Medulla oblongata (tissue), 1 donor: ENCODE data around the gene RFX4.
"Not testable (repeated sequence)": the region's sequence is repeated elsewhere in the genome, so short reads cannot be mapped to it uniquely, and the experiment has no call there.

Source experiments
- DNase-seq: peaks from one replicate; pipeline ENCODE4 v3.0.0-alpha.2; 2015; ENCODE audit errors: extremely low spot score

Gene RFX4

DNA sequence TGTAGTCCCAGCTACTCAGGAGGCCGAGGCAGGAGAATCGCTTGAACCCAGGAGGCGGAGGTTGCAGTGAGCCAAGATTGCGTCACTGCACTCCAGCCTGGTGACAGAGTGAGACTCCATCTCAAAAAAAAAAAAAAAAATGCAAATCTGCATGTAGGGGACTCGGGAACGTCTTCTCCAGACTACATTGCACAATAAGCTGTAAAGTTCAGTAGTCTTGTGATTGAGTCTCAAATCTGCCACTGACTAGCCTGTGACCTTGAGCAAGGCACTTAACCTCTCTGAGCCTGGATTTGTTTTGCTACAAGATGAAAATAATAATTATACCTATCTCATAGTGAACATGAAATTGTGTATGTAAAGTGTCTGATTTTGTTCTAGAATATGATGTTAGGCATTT lies 109.2 kb downstream of the RFX4 start:
- not testable (repeated sequence) for DNase-seq

DNA sequence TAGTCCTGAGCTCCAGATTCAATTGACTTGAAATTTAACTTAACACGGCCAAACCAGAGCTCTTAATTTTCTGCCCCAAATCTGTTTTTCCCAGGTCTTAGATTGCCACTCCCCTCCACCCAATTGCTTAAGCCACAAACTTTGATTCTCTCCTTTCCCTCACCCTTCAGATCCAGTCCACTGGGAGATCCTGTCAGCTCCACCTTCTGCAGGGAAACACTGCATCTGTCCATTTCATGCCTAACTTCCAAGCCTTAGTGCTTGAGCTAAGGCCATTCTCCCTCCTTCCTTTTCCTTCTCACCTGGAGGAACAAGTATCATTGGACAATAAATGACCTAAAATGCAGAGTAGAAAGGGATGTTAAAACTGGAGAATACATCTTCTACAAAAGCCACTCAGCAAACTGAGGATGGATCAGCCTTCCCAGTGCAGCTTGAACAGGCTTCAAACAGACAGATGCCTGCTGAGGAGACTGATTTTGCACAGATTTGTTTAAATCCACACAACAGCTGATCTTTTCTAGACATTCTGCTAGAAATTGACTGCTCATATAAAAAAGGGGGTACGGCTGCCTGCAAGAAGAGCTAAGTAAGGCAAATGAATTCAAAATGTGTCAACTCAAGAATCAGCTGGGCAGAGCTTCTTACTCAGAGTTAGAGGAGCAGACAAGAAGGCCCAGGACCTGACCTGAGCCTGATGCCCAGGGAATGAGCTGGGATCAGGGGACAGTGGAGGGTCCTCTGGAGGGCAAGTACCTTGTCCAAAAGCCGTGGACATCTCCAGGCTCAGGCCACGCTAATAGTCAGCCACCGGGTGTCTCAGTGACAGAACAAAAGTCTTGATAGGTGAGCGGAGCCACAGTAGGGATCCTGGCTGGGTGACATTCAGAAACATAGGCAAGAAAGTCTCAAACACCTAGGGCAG lies 110.4 kb downstream of the RFX4 start:
- no peak for DNase-seq

DNA sequence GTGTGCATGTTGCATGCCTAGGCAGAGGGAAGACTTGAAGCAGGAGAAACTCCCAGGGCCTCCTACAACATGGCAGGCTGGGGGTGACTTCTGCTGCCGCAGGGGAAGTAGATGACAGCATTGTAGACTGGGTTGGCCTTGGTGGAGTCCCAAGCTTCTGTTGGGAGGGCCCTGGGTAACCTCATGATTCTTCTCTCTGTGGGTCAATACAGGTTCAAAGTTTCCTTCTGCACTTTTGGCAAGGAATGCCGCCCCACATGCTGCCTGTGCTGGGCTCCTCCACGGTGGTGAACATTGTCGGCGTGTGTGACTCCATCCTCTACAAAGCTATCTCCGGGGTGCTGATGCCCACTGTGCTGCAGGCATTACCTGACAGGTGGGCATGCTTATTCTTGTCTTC lies 113.3 kb downstream of the RFX4 start:
- DNase-seq: no peak

DNA sequence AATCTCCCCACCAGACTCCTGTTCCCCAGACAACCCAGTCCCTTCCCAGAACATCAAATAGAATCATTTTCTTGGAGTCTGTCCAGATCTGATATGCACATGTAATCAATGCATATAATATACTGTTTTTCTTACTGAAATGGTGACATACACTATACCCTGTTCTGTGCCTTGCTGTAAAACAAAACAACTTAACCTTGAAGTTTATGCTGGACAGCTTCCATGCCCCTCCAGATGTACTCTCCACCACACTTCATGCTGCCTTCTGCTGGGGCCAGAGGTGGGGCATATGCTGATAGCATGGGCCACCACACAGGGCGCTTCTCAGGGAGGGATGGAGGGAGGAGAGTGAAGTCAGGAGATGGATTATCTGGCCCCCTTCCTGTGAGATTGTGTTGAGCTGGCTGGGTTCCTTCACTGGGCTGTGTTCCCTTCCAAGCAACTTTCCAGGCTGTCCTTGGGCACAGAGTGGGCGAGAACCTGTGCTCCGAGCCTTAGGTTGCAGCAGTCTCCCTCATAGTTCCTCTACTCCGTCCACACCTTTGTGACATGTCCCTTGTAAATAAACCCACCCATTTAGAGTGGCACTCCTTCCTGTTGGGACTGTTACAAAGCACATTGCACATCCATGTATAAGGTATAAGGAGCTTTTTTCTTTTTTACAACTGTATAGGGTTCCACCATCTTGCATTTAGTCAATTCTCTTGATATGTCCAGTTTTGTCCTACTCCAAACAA lies 114.0 kb downstream of the RFX4 start:
- DNase-seq: peak; percentile 53

DNA sequence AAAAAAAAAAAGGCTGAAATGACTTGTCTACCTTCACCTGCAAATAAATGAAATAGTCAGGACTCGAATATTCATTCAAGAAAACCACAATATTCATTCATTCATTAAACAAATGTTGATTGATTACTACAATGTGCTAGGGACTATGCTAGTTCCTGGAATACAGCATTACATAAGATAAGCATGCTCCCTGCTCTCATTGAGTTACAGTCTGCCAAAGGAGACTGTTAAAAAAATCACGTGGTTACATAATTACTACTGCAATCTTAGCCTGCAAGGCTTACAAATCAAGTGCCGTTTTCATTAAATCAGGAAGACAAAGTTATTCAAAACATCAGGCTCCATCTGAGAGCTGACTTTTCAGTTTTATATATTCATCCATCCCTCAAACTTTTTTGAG lies 121.3 kb downstream of the RFX4 start:
- no peak for DNase-seq

DNA sequence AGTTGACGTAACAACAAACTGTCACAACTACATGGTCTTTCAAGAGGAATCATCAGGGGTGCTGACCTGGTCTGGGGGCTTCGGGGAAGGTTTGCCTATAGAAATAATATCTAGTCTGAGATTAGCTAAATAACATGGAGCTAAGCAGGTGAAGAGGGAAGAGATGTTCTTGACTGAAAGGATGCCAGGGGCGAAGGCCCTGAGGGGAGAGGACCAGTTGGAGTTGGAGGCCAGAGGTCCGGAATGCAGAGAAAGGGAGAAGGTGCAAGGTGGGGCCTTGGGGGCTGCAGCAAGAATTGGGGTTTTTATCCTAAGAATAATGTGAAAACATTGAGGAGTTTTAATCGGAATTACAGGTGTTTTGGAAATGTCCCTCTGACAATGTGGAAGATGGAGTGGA lies 123.2 kb downstream of the RFX4 start:
- DNase-seq: no peak

DNA sequence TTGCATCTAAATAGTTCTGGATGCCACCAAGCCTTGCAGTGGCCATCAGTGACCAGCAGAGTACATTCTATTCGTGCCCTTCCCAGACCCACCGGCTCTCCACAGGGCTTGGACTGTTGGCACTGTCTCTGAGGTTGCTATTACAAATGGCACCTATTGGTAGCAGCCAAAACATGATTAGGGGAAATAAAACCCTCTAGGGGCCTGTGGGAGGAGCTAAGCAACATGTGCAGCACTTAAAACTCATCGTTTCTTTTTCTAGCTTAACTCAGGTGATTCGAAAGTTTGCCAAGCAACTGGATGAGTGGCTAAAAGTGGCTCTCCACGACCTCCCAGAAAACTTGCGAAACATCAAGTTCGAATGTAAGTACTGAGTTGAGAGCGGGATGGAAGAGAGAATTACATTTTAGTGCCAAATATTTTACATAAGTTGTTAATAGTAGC lies 126.3 kb downstream of the RFX4 start:
- DNase-seq: no peak

DNA sequence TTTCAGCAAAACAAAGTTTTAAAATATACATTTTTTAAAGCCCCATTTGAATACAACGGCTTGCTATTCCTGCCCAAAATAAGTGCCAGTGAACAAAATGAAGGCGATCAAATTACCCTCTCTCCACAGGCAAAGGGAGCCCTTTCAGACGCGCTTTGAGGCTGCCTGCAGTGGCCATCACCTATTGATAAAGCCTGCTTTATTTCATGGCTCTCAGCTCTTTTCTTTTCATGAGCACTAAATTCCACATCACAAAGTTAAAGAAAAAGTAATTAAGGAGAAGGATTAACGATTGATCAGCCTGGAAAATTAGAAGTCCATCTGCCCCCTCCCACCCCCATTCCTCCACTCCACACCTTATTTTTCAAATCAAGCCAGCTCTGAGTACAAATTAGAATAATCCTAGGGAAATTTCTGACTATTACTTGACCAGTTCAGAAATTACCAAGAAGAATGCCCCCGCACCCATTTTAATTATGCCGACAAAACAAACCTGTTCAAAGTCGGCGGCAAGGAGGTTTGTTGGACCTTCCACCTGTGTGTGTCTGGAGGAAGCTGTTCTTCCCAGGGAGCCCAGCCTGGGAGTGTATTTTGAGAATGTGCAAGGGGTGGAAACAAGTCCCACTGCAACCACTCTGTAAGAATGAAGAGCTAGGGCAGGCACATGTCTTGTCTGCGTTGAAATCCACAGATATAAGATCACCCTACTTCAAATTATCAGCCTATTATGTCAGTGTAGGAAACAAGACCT lies 127.5 kb downstream of the RFX4 start:
- no peak for DNase-seq

DNA sequence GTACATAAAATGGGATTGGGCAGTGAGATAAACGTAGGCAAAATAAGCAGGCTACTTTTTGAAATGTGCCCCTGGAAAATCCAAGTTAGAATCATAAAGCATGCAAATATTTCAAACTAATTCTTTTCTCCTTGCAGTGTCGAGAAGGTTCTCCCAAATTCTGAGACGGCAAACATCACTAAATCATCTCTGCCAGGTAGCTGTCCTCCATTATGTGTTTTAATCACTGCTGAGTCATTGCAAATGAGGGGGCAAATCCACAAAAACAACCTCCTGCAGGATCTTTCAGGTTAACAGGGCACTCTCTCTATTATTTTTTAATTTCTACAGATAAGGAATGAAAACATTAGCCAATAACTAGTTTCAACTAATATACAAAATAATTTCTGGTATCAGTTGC lies 128.5 kb downstream of the RFX4 start:
- DNase-seq: no peak

DNA sequence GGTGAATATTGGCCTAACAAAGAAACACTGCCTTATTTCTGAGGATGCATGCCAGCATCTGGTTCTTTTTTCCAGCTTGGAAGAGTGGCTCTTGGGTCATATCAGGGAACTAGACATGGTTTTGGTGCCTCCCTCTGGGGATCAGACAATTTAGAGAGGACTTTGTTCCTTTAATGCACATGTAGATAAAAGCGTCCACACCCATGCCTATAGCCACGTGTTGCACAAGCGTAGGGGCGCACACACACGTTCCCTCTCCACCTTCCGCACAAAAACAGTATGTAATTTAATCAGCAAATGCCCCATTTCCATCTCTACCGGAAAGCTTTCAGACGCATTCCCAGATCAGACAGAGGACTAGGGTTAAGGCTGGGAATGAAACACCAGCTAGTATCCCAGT lies 130.0 kb downstream of the RFX4 start:
- DNase-seq: no peak

DNA sequence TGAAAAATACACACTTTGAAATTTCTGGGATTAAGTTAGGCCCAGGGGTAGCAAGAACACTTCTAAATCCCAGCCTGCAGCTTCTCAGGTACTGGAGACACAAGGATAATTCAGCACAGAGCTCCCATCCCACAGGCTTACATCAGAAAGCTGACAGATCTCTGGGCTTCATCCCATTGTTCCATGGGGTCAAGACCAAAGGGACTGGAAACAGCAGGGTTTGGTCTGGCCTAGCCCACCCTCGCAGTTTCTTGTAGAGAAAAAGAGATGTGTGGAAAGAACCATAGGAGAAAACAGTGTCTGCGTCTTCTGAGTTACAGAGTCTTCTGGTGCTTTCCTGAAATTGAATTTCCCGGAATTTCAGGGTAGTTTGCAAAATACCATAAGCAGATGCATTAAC lies 132.1 kb downstream of the RFX4 start:
- no peak for DNase-seq

DNA sequence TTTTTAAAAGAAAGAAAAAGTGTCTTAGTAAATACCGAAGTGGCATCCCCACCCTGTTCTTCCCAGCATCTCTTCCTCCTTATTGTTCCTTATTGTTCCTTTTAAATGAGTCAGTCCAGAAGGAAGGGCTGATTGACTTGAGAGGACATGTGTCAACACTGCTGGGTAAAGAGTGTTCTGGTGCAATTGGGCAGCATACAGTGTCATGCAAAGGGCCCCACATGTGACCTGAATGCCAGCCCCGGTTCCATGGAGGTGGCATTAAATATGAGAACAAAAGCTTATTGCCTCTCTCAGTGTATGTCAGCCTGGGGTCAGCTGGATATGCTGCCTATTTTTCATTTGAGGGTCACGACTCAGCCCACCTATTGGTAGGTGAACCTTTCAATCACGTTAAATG lies 132.8 kb downstream of the RFX4 start:
- DNase-seq: no peak

DNA sequence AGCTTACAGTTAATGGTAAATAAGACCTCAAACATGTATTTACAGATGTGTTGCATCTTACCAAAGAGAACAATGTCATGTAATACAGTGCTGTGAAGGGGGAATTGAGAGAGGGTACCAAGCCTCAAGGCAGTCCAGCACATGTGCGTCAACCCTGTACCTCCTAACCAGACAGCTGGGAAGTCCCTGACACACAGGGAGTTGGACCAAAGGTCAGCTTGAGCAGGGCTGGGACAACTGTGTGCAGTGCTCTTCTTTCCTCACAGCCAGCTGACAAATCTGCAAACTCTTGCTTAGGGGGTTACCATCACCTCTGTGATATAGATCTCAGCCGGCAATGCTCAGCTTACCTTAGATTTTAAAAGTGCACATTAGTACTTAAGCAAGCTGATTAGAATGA lies 134.9 kb downstream of the RFX4 start:
- DNase-seq: no peak

DNA sequence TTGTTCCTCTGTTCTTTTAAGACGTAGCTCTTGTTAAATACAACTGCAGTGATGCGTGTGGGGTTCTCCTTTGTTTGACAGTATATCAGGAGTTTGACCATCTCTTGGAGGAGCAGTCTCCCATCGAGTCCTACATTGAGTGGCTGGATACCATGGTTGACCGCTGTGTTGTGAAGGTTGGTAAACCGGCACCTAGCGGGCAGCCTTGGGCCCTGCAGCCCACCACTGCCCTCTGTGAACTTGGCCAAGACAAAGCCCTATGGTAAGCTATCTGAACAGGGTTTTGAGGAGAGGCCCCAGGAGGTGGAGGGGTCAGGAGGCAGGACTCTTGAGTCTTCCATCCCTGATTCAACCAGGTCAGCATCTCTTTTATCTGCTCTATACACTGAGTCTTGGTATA lies 137.1 kb downstream of the RFX4 start:
- no peak for DNase-seq

DNA sequence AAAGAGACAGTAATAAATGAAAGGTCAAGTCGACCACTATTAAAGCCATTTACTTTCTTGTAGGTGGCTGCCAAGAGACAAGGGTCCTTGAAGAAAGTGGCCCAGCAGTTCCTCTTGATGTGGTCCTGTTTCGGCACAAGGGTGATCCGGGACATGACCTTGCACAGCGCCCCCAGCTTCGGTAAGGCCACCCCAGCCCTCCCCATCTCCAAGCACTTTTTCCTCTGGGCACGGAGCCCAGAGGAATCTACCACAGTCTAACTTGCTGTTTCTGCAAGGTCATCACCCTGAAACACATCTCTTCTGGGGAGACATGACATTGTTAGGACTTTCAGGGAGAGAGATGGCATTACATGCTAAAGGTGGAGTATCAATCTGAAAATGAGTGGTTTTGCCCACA lies 137.9 kb downstream of the RFX4 start:
- no peak for DNase-seq

DNA sequence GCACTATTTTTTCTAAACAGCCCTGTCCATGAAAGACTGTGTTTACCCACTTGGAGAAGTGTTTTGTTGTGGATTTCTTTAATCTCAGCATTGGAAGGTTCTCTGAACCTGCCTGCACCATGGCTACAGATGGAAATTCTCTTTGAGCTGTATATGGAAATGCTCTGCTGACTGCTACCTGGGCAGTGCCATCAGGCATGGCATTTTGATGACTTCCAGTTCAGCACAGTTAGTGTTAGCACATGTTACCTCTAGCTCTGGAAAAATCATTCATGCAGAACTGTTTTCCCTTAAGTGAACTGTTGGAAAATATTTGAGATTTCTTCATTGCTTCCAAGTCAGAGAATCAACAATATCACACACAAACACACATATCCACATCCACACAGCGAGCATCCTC lies 139.1 kb downstream of the RFX4 start:
- no peak for DNase-seq

DNA sequence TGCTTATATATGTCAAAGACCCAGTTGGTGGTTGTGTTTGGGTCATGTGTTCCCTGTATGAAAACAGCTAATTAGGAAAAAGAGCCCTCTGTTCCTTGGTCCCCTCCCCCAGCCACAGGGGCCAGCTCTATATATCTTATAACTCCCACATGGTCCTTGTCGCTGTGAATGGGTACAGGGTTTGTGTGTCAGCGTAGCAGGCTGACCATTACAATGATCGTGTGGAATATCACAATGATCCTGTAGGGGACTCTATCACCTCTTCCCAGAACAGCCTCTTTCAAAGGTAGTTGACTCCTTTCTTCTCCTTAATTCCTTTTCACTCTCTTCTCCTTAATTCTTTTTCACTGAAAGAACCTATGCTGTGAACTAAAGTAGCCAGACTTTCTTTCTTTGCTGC lies 140.0 kb downstream of the RFX4 start:
- no peak for DNase-seq

DNA sequence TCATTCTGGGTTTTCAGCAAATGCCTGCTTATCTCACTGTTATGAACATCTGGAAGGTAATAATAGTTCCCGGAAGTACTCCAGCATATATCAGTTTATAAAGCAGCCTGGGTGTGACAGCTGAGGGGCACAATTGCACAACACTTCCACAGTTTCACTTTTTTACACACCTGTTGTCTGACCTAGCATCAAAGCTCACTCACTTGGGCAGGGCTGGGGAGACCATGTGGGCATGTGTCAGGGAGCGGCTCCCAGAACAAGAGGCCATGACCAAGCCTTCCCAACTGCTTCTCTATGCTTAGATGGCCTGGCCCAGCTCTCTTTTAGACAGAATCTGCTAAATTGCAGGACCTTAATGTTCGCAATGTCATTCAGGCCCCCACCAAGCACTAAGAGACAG lies 140.6 kb downstream of the RFX4 start:
- no peak for DNase-seq

DNA sequence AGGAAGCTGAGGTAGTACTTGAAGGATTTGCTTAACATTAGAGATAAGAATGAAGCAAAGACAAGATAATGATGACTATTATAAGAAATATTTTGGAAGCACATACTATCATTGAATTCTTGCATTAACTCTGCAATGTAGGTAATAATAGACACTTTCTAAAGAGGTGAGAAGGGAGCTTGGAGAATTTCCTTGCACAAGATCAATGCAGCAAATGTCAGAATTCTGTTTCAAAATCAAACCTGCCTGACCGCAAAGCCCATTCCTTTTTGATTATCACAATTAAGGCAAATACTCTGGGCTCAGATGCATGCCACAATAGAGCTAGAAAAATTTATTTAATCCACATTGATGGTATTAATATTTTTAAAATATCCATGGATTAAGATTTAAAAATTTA lies 141.3 kb downstream of the RFX4 start:
- DNase-seq: no peak

DNA sequence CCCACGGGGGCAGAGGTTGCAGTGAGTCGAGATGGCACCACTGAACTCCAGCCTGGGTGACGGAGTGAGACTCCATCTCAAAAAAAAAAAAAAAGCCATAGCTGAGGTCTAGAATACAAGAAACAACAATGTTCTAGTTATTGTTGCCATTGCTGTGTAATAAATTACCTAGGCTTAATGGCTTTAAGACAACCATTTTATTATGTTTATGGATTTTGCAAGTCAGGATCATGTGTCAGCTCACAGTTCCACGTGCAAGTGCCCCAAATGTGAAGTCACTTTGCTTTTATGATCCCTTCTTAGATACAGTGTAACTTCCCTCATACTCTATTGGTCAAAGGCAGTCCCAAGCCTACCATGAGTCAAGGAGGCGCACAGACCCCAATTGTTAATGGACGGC lies 142.1 kb downstream of the RFX4 start:
- no peak for DNase-seq

DNA sequence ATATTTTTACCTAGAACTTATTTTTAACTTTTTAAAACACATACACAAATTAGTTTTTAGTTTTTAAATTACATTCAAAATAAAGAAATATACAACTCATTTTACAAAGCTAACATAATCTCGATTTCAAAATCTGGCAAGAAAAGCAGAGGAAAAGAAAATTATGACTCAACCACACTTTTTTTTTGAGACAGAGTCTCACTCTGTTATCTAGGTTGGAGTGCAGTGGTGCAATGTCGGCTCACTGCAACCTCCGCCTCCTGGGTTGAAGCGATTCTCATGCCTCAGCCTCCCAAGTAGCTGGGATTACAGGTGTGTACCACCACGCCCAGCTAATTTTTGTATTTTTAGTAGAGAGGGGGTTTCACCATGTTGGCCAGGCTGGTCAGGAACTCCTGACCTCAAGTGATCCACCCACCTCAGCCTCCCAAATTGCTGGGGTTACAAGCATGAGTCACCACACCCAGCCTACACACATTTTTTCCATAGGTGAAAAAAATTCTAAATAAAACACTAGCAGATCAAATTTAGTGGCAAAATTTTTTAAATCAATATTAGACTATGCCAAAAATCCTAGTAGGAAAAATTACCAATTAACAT lies 143.9 kb downstream of the RFX4 start:
- not testable (repeated sequence) for DNase-seq

DNA sequence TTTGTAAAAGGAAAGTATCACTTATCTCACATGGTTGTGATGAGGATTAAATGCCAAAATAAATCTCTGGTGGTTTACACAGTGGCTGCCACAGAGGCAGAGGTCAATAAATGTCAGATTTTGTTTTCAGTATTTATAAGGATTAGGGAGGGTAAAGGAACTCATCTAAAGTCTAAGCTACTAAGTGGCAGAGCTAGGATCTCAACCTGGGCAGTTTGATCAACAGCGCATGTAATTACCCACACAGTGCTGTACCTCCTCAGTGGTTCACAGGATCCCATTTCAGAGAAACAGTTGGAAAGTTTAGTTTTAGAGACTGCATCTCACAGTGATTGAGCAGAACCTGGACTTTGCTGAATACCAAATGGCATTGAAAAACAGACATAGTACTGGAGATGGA lies 146.8 kb downstream of the RFX4 start:
- DNase-seq: no peak
